Hematopoietic multipotent progenitor cell treated with erythropoietin and hydrocortisone succinate and interleukin-3 and kit ligand, for 15 days (in vitro differentiated cells): ENCODE data around the gene PDCD1LG2.
"Not testable (repeated sequence)": the region's sequence is repeated elsewhere in the genome, so short reads cannot be mapped to it uniquely, and the experiment has no call there.

Experiments used
- DNase-seq: peaks from one replicate; pipeline ENCODE4 v3.0.0-alpha.2; 2015; ENCODE audit warnings: low spot score

PDCD1LG2 gene

GRCh38 chr9:5566054-5566618, 55.8 kb downstream of the PDCD1LG2 start:
- DNase-seq = no peak

GRCh38 chr9:5568868-5569267, 58.5 kb downstream of the PDCD1LG2 start:
- DNase-seq = no peak

- DNase-seq = no peak
Measured at GRCh38 chr9:5569409-5569808, 59.1 kb downstream of the PDCD1LG2 start.

- DNase-seq = no peak
Measured at GRCh38 chr9:5569891-5570290, 59.6 kb downstream of the PDCD1LG2 start.

GRCh38 chr9:5571629-5572232, 61.4 kb downstream of the PDCD1LG2 start:
- DNase-seq = no peak

- no peak for DNase-seq
Measured at GRCh38 chr9:5574097-5574496, 63.8 kb downstream of the PDCD1LG2 start.

- DNase-seq = no peak
Measured at GRCh38 chr9:5575000-5575399, 64.7 kb downstream of the PDCD1LG2 start.

- DNase-seq = no peak
Measured at GRCh38 chr9:5577225-5577624, 66.9 kb downstream of the PDCD1LG2 start.

- no peak for DNase-seq
Measured at GRCh38 chr9:5578018-5578697, 67.8 kb downstream of the PDCD1LG2 start.

GRCh38 chr9:5578698-5579085, 68.4 kb downstream of the PDCD1LG2 start:
- DNase-seq = no peak

GRCh38 chr9:5579881-5580280, 69.5 kb downstream of the PDCD1LG2 start:
- DNase-seq = no peak

- DNase-seq = no peak
Measured at GRCh38 chr9:5580650-5581049, 70.3 kb downstream of the PDCD1LG2 start.

GRCh38 chr9:5581706-5582105, 71.4 kb downstream of the PDCD1LG2 start:
- not testable (repeated sequence) for DNase-seq

GRCh38 chr9:5582835-5583195, 72.5 kb downstream of the PDCD1LG2 start:
- no peak for DNase-seq

GRCh38 chr9:5586391-5586802, 76.1 kb downstream of the PDCD1LG2 start:
- no peak for DNase-seq

- no peak for DNase-seq
Measured at GRCh38 chr9:5587024-5587423, 76.7 kb downstream of the PDCD1LG2 start.

GRCh38 chr9:5592231-5592630, 81.9 kb downstream of the PDCD1LG2 start:
- DNase-seq = no peak

GRCh38 chr9:5592904-5593303, 82.6 kb downstream of the PDCD1LG2 start:
- DNase-seq = no peak

GRCh38 chr9:5593904-5594303, 83.6 kb downstream of the PDCD1LG2 start:
- no peak for DNase-seq

- no peak for DNase-seq
Measured at GRCh38 chr9:5596173-5596572, 85.8 kb downstream of the PDCD1LG2 start.

- DNase-seq = no peak
Measured at GRCh38 chr9:5608298-5609225, 98.2 kb downstream of the PDCD1LG2 start.

GRCh38 chr9:5609226-5609596, 98.9 kb downstream of the PDCD1LG2 start:
- DNase-seq = no peak

GRCh38 chr9:5610491-5610890, 100.2 kb downstream of the PDCD1LG2 start:
- no peak for DNase-seq
